Measurements from ENCODE around the gene ARHGEF10L. TPM values are rescaled to one million over a fixed set of nuclear protein-coding genes. Genes with fewer than 3 reads are reported as not detected.
"Not testable (repeated sequence)": the region's sequence is repeated elsewhere in the genome, so short reads cannot be mapped to it uniquely, and the experiment has no call there.

Gene ARHGEF10L
- total RNA-seq, 1 experiment from 2014 or later = not detected

GRCh38 chr1:17746281-17746680 lies 206.8 kb downstream of the ARHGEF10L start:
- not testable (repeated sequence) for H3K27me3 ChIP-seq (ENCODE audit: low read length); H3K9ac ChIP-seq (ENCODE audit: low read length); DNase-seq; H3K79me2 ChIP-seq (ENCODE audit: low read length); H3K4me1 ChIP-seq (ENCODE audit: low read length); H3K27ac ChIP-seq (ENCODE audit: low read length); H3K36me3 ChIP-seq (ENCODE audit: insufficient read depth, low read length); H2AFZ ChIP-seq (ENCODE audit: low read length); H3K9me3 ChIP-seq (ENCODE audit: low read length); H3K4me2 ChIP-seq (ENCODE audit: low read depth, low read length, poor library complexity, severe bottlenecking); H4K20me1 ChIP-seq (ENCODE audit: insufficient read depth, low read depth, low read length); H3K4me3 ChIP-seq (ENCODE audit: low read length); H3K9me2 ChIP-seq (replicated peaks; ENCODE audit: insufficient read depth, low read length)

- Histone ChIP-seq H3K9me3 (ENCODE audit: low read length) (no peaks in the 10 kb centered on the region), H4K20me1 (ENCODE audit: insufficient read depth, low read depth, low read length) (no peaks in the 10 kb centered on the region), H3K9ac (ENCODE audit: low read length) (no peak overlapping the region), H3K4me3 (ENCODE audit: low read length) (no peak overlapping the region), H3K4me2 (ENCODE audit: low read depth, low read length, poor library complexity, severe bottlenecking) (no peak overlapping the region), H3K4me1 (ENCODE audit: low read length) (no peaks in the 10 kb centered on the region), H3K27me3 (ENCODE audit: low read length) (no peaks in the 10 kb centered on the region), H3K79me2 (ENCODE audit: low read length) (no peaks in the 10 kb centered on the region), H3K27ac (ENCODE audit: low read length) (no peak overlapping the region), H2AFZ (ENCODE audit: low read length) (no peak overlapping the region), H3K9me2 (replicated peaks; ENCODE audit: insufficient read depth, low read length) (no peaks in the 10 kb centered on the region), H3K36me3 (ENCODE audit: insufficient read depth, low read length) (no peaks in the 10 kb centered on the region)
- DNase-seq = no peak
Observed at GRCh38 chr1:17746920-17747319, 207.4 kb downstream of the ARHGEF10L start.

Other genes starting within 250 kb of the ARHGEF10L start
- gene PADI4, start 231.5 kb upstream of the ARHGEF10L start, total RNA-seq (2014; rRNA removed; shearing (Covaris generic); ENCODE audit: low replicate concordance) = not detected in 2 replicates
- not detected in 2 replicates for gene PADI6, start 167.5 kb upstream of the ARHGEF10L start, total RNA-seq (2014; rRNA removed; shearing (Covaris generic); ENCODE audit: low replicate concordance)
- 84.2 and 94.5 TPM in 2 replicates for gene RCC2, start 100.0 kb upstream of the ARHGEF10L start, total RNA-seq (2014; rRNA removed; shearing (Covaris generic); ENCODE audit: low replicate concordance)
- gene ACTL8, start 215.6 kb downstream of the ARHGEF10L start, total RNA-seq (2014; rRNA removed; shearing (Covaris generic); ENCODE audit: low replicate concordance) = 0.11 TPM in 1 of 2 replicates, not detected in the other